Subcutaneous abdominal adipose tissue (tissue), 5 donors: Measurements from ENCODE around the gene CCDC86.

Experiments used
- H3K27ac ChIP-seq: one replicate; pipeline ENCODE4 v1.7.0; 2013; ENCODE audit warnings: low read depth, mild to moderate bottlenecking, inconsistent platforms, low read length, moderate library complexity
- H3K27me3 ChIP-seq, 5 donors: one replicate each; pipeline ENCODE4 v1.7.0; 2013; ENCODE audit warnings: low read length in 5 of 5, inconsistent platforms in 1 of 5; ENCODE audit not compliant: control insufficient read depth in 5 of 5, insufficient read depth in 4 of 5
- H3K36me3 ChIP-seq, 5 donors: one replicate each; pipeline ENCODE4 v1.7.0; 2013; ENCODE audit warnings: low read length in 5 of 5; ENCODE audit not compliant: control insufficient read depth in 5 of 5, insufficient read depth in 5 of 5
- H3K4me1 ChIP-seq, 5 donors: one replicate each; pipeline ENCODE4 v1.7.0; 2013; ENCODE audit warnings: low read length in 5 of 5, mild to moderate bottlenecking in 3 of 5, moderate library complexity in 1 of 5; ENCODE audit not compliant: control insufficient read depth in 5 of 5, insufficient read depth in 5 of 5
- H3K4me3 ChIP-seq, 5 donors: one replicate each; pipeline ENCODE4 v1.7.0; 2013; ENCODE audit warnings: low read length in 5 of 5, low read depth in 1 of 5
- H3K9ac ChIP-seq, 5 donors: one replicate each; pipeline ENCODE4 v1.7.0; 2013; ENCODE audit warnings: low read length in 5 of 5, mild to moderate bottlenecking in 4 of 5, moderate library complexity in 3 of 5
- H3K9me3 ChIP-seq, 5 donors: one replicate each; pipeline ENCODE4 v1.7.0; 2013; ENCODE audit warnings: low read length in 5 of 5; ENCODE audit not compliant: control insufficient read depth in 5 of 5
- donor health status: healthy.
- donor health status: healthy.
- donor health status: healthy.
- donor health status: healthy.
- donor health status: healthy.

Gene CCDC86

GRCh38 chr11:60867871-60868681 lies 26.2 kb downstream of the CCDC86 start:
- Histone ChIP-seq H3K4me3 (no peak overlapping the region), H3K9me3 (no peaks in the 10 kb centered on the region), H3K36me3 (no peaks in the 10 kb centered on the region), H3K27me3 (no peaks in the 10 kb centered on the region), H3K27ac (no peak overlapping the region), H3K9ac (no peak overlapping the region), H3K4me1 (peaks cover 5 to 34% (median 30%) of the 10 kb centered on the region in 5 donors)

DNA sequence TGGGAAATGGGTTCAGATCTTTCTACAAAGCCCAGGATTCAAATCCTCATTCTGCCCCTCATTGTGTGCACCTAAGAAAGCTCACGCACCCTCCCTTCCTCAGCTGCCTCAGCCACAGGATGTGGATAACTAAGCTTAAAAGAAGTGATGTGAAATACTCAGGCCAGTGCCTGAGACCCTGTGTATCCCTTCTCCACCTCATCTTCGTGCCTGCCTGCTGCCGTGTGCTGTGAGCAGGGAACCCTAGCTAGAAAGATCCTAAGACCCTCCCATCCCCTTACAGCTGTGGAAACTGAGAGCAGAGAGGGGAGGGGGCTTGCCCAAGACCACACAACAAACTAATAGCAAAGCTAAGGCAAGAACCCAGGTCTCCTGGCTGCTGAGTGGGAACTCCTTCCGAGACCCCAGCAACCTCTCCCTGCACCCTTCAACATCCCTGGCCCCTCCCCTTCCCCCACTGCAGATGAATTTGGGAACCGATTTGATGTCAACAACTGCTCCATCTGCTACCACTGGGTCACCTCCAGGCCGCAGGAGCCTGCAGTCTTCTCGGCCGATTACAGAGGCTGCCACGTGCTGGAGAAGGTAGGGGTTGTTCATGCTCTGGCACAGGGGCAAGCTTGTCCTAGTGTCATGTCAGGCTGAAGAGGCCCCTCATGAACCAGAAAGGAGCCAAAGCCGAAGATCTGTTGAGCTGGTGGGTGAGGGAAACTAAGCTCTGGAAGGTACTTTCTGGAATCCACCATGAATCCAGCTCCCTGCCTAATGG lies 27.0 kb downstream of the CCDC86 start:
- H3K4me3 ChIP-seq, result no peak overlapping the region
- H3K4me1 ChIP-seq, result peaks cover 5 to 38% (median 35%) of the 10 kb centered on the region in 5 donors
- H3K27ac ChIP-seq, result no peak overlapping the region
- no peaks in the 10 kb centered on the region for H3K27me3 ChIP-seq
- H3K9me3 ChIP-seq, result no peaks in the 10 kb centered on the region
- no peaks in the 10 kb centered on the region for H3K36me3 ChIP-seq
- H3K9ac ChIP-seq, result no peak overlapping the region

DNA sequence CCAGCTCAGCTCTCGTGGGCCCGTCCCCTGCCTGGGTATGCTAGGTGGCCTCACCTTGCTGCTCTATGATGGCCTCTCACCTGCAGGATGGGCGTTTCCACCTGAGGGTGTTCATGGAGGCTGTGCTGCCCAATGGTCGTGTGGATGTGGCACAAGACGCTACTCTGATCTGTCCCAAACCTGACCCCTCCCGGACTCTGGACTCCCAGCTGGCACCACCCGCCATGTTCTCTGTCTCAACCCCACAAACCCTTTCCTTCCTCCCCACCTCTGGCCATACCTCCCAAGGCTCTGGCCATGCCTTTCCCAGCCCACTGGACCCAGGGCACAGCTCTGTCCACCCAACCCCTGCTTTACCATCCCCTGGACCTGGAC lies 27.5 kb downstream of the CCDC86 start:
- Histone ChIP-seq H3K27ac (no peak overlapping the region), H3K27me3 (no peaks in the 10 kb centered on the region), H3K4me3 (no peak overlapping the region), H3K9me3 (no peaks in the 10 kb centered on the region), H3K36me3 (no peaks in the 10 kb centered on the region), H3K4me1 (peaks cover 5 to 38% (median 36%) of the 10 kb centered on the region in 5 donors), H3K9ac (no peak overlapping the region)

- Histone ChIP-seq H3K36me3 (no peaks in the 10 kb centered on the region), H3K27ac (no peak overlapping the region), H3K9me3 (no peaks in the 10 kb centered on the region), H3K9ac (no peak overlapping the region), H3K4me3 (no peak overlapping the region), H3K4me1 (peaks cover 5 to 42% (median 40%) of the 10 kb centered on the region in 5 donors), H3K27me3 (no peaks in the 10 kb centered on the region)
Observed at GRCh38 chr11:60870276-60870675, 28.4 kb downstream of the CCDC86 start.

DNA sequence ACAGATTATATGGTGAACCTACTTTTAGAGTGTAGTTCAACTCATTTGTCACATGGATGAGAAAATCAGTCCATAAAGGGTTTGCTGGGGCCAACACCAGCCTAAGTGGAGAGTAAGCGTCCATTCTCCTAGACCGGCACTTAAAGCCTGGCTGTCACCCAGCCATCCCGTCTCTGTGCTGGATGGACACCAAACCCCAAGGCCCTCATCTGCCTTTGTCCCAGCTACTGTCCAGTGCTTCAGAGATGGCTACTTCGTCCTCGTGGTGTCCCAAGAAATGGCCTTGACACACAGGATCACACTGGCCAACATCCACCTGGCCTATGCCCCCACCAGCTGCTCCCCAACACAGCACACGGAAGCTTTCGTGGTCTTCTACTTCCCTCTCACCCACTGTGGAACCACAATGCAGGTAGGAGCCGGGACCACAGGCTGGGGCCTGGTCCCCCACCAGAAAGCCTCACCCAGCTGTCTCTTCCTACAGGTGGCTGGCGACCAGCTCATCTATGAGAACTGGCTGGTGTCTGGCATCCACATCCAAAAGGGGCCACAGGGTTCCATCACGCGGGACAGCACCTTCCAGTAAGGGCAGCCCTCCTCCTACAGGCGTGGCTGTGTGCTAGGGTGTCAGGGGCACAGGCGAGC lies 28.9 kb downstream of the CCDC86 start:
- Histone ChIP-seq H3K9ac (peak overlapping the region in 1 of 5 donors; percentile 4), H3K4me1 (peaks cover 5 to 42% (median 40%) of the 10 kb centered on the region in 5 donors), H3K4me3 (peak overlapping the region in 2 of 5 donors; percentile 6 to 9), H3K9me3 (no peaks in the 10 kb centered on the region), H3K36me3 (no peaks in the 10 kb centered on the region), H3K27me3 (no peaks in the 10 kb centered on the region), H3K27ac (no peak overlapping the region)

DNA sequence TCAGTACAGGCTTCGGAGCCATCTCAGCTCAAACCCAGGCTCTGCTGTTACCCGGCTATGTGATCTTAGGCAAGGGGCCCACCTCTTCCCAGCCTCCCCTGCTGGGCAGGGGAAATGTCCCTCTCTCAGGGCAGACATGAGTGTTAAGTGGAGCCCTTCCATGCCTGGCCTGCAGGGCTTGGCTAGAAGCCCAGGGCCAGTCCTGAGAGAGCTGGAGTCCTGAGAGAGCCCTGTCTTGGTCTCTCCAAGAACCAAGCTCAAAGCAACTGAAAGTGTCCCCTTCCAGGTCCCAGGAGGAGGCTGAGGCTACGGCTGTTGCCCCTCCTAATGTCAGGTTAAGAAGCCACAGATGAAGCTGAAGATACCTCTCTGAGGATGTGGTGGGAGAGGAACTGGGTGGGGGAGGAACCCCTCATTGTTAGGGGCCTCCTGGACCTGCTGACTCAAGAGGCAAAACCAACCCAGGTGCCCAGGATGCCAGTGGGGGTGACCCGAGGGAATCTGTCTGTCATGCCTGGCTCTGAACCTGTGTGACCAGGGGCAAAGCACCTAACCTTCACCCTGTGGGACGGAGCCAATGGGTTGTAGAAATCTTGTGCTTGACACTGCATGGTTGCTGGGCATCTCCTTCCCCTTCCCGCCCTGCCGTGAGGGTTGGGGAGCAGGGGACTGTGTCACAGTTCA lies 29.6 kb downstream of the CCDC86 start:
- Histone ChIP-seq H3K27ac (peak overlapping the region; percentile 46), H3K9me3 (no peaks in the 10 kb centered on the region), H3K9ac (peak overlapping the region in 2 of 5 donors; percentile 4 to 8), H3K27me3 (no peaks in the 10 kb centered on the region), H3K4me3 (peak overlapping the region in 3 of 5 donors; percentile 6 to 34 (median 9)), H3K36me3 (no peaks in the 10 kb centered on the region), H3K4me1 (peaks cover 5 to 42% (median 40%) of the 10 kb centered on the region in 5 donors)

DNA sequence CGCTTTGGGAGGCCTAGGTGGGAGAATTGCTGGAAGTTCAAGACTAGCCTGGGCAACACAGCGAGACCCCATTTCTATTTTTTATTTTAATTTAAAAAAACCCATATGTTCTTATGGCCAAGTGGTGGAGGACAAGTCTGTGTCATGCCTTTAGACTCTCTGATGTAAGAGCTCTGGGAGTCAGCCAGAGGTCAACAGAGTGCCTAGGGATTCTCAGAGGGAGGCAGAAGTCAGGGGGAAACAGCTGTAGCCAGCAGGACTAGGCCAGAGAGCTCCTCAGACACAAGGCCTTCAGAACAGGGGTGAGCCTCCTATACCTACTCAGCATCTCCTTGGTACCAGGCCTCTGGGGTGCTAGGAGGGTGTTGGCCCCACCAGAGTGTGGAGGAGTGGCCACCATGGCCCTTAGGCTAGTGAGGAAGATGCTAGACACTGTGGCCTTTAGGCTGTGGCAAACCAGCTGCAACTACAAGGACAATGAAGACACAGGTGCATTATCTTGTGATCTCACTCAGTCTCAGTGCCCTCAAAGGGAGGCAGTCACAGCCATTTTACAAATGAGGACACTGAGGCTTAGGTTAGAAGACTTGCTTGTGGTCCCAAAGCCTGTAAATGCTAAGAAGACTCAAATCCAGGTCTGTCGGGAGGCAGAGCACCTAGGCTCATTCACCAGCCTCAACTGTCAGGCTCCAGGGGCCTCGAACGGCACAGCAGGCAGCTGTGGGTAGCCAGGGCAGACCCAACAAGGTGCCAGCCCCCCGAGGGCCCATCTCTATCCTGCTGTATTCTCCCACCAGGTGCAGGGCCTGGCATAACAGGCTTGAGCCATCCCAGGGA lies 30.4 kb downstream of the CCDC86 start:
- no peaks in the 10 kb centered on the region for H3K9me3 ChIP-seq
- no peaks in the 10 kb centered on the region for H3K36me3 ChIP-seq
- peak overlapping the region in 1 of 5 donors; percentile 34 for H3K4me3 ChIP-seq
- peak overlapping the region; percentile 46 for H3K27ac ChIP-seq
- H3K27me3 ChIP-seq, result no peaks in the 10 kb centered on the region
- H3K4me1 ChIP-seq, result peaks cover 8 to 44% (median 42%) of the 10 kb centered on the region in 5 donors
- H3K9ac ChIP-seq, result peak overlapping the region in 2 of 5 donors; percentile 9 to 12

DNA sequence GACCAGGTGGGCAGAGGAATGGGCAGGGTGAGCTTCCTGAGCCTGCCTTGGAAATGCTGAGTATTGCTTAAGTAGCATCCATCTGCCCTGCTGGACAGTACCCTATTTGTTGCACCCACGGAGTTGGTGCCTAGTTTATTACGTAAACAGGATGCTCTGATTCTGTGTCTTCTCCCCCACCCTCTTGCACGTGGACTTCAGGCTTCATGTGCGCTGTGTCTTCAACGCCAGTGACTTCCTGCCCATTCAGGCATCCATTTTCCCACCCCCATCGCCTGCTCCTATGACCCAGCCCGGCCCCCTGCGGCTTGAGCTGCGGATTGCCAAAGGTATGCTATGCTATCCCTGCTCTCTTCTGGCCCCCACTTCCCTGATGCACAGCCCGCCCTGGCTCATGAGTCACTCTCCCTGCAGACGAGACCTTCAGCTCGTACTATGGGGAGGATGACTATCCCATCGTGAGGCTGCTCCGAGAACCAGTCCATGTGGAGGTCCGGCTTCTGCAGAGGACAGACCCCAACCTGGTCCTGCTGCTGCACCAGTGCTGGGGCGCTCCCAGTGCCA lies 31.1 kb downstream of the CCDC86 start:
- H3K36me3 ChIP-seq, result no peaks in the 10 kb centered on the region
- H3K4me3 ChIP-seq, result peak overlapping the region in 1 of 5 donors; percentile 2
- peak overlapping the region in 1 of 5 donors; percentile 9 for H3K9ac ChIP-seq
- no peaks in the 10 kb centered on the region for H3K27me3 ChIP-seq
- H3K9me3 ChIP-seq, result no peaks in the 10 kb centered on the region
- H3K4me1 ChIP-seq, result peaks cover 8 to 45% (median 42%) of the 10 kb centered on the region in 5 donors
- H3K27ac ChIP-seq, result peak overlapping the region; percentile 18

DNA sequence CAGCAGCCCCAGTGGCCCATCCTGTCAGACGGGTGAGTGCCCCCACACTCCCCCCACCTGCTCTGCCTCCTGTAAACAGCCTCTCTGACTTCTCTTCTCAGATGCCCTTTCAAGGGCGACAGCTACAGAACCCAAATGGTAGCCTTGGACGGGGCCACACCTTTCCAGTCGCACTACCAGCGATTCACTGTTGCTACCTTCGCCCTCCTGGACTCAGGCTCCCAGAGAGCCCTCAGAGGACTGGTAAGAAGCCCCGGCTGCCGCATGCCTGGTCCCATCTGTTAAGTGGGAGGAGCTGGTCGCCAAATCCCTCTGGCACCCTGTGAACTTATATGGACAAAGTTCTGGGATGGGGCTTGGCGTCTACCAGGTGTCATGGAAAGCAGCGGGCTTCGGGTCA lies 31.6 kb downstream of the CCDC86 start:
- no peak overlapping the region for H3K9ac ChIP-seq
- H3K9me3 ChIP-seq, result no peaks in the 10 kb centered on the region
- no peak overlapping the region for H3K27ac ChIP-seq
- H3K27me3 ChIP-seq, result no peaks in the 10 kb centered on the region
- H3K36me3 ChIP-seq, result no peaks in the 10 kb centered on the region
- H3K4me1 ChIP-seq, result peaks cover 8 to 50% (median 46%) of the 10 kb centered on the region in 5 donors
- peak overlapping the region in 2 of 5 donors; percentile 2 to 5 for H3K4me3 ChIP-seq
